ENCODE measurements around the gene C10orf120.

DNA sequence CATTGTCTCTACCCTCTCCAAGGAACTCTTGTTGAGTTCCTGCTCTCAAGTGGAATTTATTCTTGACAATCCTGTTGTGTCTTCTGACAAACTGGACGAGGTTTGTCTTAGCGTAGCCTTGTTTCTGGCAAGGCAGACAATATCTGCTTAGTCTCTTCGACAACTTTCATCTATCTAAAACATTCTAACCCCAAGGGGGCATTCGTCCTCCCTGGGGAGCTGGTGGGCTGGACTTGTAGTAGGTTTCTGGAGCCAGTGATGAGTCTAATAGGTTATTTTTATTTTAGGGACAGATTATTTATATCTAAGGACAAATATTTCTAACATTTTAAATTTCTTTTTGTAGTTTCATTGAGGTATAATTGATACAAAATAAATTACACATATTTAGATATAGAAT lies 7.3 kb upstream of the C10orf120 start:
- TF ChIP-seq, protein P1, sequence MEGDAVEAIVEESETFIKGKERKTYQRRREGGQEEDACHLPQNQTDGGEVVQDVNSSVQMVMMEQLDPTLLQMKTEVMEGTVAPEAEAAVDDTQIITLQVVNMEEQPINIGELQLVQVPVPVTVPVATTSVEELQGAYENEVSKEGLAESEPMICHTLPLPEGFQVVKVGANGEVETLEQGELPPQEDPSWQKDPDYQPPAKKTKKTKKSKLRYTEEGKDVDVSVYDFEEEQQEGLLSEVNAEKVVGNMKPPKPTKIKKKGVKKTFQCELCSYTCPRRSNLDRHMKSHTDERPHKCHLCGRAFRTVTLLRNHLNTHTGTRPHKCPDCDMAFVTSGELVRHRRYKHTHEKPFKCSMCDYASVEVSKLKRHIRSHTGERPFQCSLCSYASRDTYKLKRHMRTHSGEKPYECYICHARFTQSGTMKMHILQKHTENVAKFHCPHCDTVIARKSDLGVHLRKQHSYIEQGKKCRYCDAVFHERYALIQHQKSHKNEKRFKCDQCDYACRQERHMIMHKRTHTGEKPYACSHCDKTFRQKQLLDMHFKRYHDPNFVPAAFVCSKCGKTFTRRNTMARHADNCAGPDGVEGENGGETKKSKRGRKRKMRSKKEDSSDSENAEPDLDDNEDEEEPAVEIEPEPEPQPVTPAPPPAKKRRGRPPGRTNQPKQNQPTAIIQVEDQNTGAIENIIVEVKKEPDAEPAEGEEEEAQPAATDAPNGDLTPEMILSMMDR (IDR thresholded peaks at IDR 0.05), result no peak
- TF ChIP-seq POLR2A (IDR thresholded peaks at IDR 0.05), result no peak

Data from Peyer's patch (tissue), 4 donors.